ENCODE measurements around the gene NPHP4.

Gene NPHP4

GRCh38 chr1:6004412-6005123 is 12.3 kb upstream of the NPHP4 start:
- no peak for DNase-seq (ENCODE audit: low read depth in 2 of 2)

- DNase-seq (ENCODE audit: low read depth in 2 of 2), result no peak
Measured at GRCh38 chr1:6003568-6004411, 11.6 kb upstream of the NPHP4 start.

- DNase-seq (ENCODE audit: low read depth in 2 of 2), result no peak
Measured at GRCh38 chr1:6002714-6003501, 10.7 kb upstream of the NPHP4 start.

- no peak for DNase-seq (ENCODE audit: low read depth in 2 of 2)
Measured at GRCh38 chr1:6001992-6002576, 9.9 kb upstream of the NPHP4 start.

- DNase-seq (ENCODE audit: low read depth in 2 of 2), result no peak
Measured at GRCh38 chr1:6000444-6001288, 8.4 kb upstream of the NPHP4 start.

- DNase-seq (ENCODE audit: low read depth in 2 of 2), result no peak
Measured at GRCh38 chr1:5999711-6000443, 7.7 kb upstream of the NPHP4 start.

GRCh38 chr1:5998906-5999301 is 6.7 kb upstream of the NPHP4 start:
- no peak for DNase-seq (ENCODE audit: low read depth in 2 of 2)

- no peak for DNase-seq (ENCODE audit: low read depth in 2 of 2)
Measured at GRCh38 chr1:5998051-5998905, 6.1 kb upstream of the NPHP4 start.

GRCh38 chr1:5997316-5997715 is 5.1 kb upstream of the NPHP4 start:
- DNase-seq (ENCODE audit: low read depth in 2 of 2), result no peak

- no peak for DNase-seq (ENCODE audit: low read depth in 2 of 2)
Measured at GRCh38 chr1:5996641-5997270, 4.5 kb upstream of the NPHP4 start.

- no peak for DNase-seq (ENCODE audit: low read depth in 2 of 2)
Measured at GRCh38 chr1:5995871-5996630, 3.8 kb upstream of the NPHP4 start.

- DNase-seq (ENCODE audit: low read depth in 2 of 2), result peak; percentile 24 to 37
Measured at GRCh38 chr1:5994713-5995621, 2.7 kb upstream of the NPHP4 start.

- peak in 1 of 2 donors; percentile 11 for DNase-seq (ENCODE audit: low read depth in 2 of 2)
Measured at GRCh38 chr1:5993556-5994491, 1.6 kb upstream of the NPHP4 start.

- DNase-seq (ENCODE audit: low read depth in 2 of 2), result no peak
Measured at GRCh38 chr1:5992814-5993555, 760 bp upstream of the NPHP4 start.

GRCh38 chr1:5991381-5992025 is 722 bp downstream of the NPHP4 start:
- DNase-seq (ENCODE audit: low read depth in 2 of 2), result peak in 1 of 2 donors; percentile 37

Measured in stimulated activated CD4-positive, alpha-beta T cell treated with anti-CD3 and anti-CD28 coated beads, Interleukin-1b, Interleukin-23, amount 100 ng/mL, for 4 hours (primary cell).